Right forelimb (tissue), 1 donor: Measurements from ENCODE around the gene OTX2.

Source experiments
- DNase-seq: peaks from one replicate; pipeline ENCODE4 v3.0.0-alpha.2; 2018

OTX2 gene

DNA sequence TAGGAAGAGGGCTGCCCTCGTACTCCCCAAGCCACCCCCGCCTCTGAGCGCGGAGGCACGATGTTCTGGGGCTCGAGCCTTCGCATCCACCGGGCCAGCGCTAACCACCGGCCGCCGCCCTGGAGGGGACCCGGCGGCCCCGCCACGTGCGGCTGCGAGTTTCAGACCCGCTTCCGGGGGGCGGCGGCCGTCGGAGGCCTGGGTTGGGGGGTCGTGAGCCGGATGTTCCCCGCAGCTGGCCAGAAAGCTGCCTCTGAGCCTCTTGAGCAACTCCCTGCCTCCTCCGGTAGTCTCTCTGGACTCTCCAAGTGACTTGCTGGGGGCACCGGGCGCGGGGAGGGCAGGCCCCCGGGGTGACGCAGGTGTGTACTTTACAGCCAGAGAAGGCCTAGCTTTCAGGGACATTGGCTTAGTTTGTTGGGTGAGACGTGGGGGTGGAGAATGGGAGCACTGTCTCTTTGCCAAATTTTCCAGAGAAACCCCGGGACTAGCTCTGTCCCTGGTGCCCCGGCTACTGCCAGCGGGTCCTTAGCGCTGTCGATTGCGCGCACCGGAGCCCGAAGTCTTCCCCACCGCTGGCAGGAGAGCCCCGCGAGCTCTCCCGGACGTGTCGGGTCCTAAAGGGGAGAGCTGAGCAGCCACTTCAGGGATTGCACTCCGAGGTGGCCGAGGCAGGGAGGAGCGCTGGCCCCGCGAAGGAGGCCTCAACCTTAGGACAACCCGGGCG lies 15.6 kb downstream of the OTX2 start:
- DNase-seq, result no peak

GRCh38 chr14:56794088-56794556 lies 16.2 kb downstream of the OTX2 start:
- no peak for DNase-seq

DNA sequence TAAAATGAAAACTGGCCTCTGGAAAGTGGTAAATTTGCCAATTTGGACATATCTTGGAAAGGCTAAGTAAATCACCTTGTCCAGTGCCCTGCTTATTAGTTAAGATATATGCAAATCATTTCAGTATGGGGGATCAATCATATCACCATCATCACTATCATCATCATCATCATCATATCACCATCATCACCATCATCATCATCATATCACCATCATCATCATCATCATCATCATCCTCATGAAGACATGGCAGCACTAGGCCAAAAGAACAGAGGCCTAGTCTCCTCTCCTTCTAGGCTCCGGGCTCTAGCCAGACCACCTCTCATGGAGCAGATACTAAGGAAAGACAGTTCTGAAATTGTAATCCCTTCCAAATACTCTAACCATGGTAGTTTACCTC lies 20.3 kb downstream of the OTX2 start:
- no peak for DNase-seq

DNA sequence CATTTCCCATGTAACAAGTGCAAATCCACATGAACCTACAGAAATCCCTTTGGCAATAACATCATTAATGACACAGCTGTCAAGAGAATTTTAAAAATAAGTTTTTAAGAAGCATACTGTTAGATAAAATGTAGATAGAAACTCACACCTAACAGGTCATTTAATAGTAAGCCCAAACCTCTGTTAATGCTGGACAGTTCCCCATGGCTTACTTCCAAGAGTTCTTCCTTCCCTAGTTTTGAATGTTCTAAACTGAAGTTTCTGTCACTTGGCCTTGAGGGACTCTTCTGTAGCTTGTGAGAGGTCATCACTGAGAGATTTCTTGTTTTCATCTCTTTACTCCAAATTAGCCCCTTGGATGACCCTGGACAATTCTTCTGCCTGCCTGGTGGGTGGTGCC lies 22.7 kb downstream of the OTX2 start:
- DNase-seq, result no peak

DNA sequence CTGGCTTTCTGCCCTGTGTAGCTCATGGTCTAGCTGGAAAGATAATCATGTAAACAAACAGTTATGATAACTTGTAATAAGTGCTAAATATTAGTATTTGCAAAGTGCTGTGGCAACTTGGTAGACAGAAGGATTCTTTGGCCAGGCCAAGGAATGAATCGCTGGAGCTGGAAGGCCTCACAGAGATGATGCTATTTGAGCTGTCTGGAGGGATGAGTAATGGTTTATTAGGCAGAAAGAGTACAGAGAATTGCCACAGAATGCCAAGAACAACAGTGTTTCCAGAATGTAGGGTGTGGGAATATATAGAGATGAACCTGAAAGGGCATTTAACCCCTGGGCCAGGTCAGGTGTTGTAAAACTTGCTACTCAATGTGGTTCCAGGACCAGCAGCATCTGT lies 27.6 kb downstream of the OTX2 start:
- DNase-seq, result no peak

GRCh38 chr14:56774503-56774902 lies 35.8 kb downstream of the OTX2 start:
- DNase-seq, result no peak

GRCh38 chr14:56770512-56770911 lies 39.8 kb downstream of the OTX2 start:
- no peak for DNase-seq

- DNase-seq, result no peak
Observed at GRCh38 chr14:56760164-56760914, 49.9 kb downstream of the OTX2 start.

- DNase-seq, result no peak
Observed at GRCh38 chr14:56759633-56760032, 50.6 kb downstream of the OTX2 start.

- no peak for DNase-seq
Observed at GRCh38 chr14:56759094-56759493, 51.2 kb downstream of the OTX2 start.

GRCh38 chr14:56754921-56755320 lies 55.4 kb downstream of the OTX2 start:
- DNase-seq, result no peak

DNA sequence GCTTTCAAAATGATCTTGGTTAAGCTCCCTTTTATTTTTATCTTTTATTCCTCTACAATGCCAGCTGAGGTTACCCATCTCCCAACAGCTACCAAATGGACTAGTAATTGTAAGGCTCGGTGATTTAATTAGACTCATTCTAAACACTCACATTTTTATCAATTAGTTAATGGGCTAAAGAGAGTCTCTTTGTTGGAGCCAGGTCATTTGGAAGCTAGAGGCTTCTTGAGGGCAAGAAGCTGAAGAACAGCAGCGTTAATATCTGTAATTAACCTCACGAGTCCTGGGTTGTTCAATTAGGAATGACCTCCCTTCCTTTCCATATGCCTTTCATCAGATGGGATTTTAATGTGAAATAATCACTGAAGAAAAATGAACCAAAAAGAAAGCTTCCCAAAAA lies 56.9 kb downstream of the OTX2 start:
- no peak for DNase-seq

GRCh38 chr14:56752428-56752827 lies 57.9 kb downstream of the OTX2 start:
- no peak for DNase-seq

GRCh38 chr14:56751471-56751870 lies 58.8 kb downstream of the OTX2 start:
- no peak for DNase-seq
